GM19452 (cell line): ENCODE data around the gene LHFPL2.
A peak's percentile ranks its signal among the peaks of the same experiment; 100 is the strongest.
"Not testable (repeated sequence)": the region's sequence is repeated elsewhere in the genome, so short reads cannot be mapped to it uniquely, and the experiment has no call there.

Experiments used
- ATAC-seq: cut with Tn5 transposase; IDR thresholded peaks from one replicate; pipeline ENCODE4 v1.9.1; 2021; ENCODE audit not compliant: unreplicated experiment

LHFPL2 gene

DNA sequence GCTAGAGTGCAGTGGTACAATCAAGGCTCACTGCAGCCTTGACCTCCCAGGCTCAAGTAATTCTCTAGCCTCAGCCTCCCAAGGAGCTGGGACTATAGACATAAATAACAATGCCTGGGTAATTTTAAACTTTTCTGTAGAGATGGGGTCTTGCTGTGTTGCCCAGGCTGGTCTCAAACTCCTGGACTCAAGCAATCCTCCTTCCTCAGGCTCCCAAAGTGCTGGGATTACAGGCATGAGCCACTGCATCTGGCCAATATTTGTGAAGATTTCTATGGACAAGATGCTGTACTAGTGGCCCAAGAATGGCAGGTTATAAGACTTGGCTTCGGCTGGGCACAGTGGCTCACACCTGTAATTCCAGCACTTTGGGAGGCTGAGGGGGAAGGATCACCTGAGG lies 18.4 kb upstream of the LHFPL2 start:
- ATAC-seq = not testable (repeated sequence)

DNA sequence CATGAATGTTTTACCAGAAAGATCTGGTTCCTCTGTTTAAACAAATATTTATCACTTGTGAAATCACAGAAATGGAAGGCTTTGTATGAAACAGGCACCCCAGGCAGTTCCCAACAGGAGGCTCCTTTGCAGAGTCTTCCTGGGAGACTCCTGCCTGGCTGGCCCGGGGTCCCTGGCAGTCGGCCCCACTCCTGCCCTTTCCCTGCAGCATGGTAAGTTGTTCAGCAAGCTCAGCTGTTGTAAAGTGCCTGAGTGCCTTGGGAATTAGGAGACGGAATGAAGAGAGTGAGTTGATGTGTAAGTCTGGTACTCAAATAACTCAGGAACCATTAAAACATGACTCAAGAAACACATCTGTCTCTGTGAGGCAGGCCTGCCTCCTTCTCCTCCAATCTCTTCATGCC lies 17.5 kb upstream of the LHFPL2 start:
- no peak for ATAC-seq

DNA sequence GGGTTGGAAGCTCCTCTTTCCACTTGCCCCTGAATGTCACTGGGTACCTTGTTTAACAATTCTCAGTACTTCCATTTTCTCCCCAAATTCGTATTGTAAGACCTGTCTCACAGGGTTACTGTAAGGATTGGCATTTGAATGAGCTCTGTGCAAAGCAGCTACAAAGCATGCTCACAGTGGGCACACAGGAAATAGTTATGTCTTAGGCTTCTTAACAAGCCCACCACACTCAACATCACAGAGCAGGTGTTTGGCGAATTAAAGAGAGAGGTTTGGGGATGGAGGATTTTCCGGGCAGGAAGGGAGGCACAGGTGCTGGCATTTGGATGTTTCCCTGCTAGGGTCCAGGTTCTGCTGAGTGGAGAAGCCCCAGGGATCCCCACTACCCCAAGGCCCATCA lies 17.0 kb upstream of the LHFPL2 start:
- no peak for ATAC-seq

DNA sequence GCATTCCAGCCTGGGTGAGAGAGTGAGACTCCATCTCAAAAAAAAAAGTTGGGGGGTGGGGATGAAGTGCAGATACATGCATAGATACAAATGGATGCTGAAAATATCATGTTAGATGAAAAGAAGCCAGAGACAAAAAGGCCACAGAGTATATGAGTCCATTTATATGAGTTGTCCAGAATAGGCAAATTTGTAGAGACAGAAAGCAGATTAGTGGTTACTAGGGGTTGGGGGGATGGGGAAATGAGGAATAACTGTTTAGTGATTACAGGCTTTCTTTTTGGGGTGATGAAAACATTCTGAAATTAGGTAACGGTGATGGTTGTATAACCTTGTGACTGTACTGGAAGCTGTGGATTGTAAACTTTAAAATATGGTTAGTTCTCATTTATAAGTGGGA lies 13.8 kb upstream of the LHFPL2 start:
- ATAC-seq = no peak

DNA sequence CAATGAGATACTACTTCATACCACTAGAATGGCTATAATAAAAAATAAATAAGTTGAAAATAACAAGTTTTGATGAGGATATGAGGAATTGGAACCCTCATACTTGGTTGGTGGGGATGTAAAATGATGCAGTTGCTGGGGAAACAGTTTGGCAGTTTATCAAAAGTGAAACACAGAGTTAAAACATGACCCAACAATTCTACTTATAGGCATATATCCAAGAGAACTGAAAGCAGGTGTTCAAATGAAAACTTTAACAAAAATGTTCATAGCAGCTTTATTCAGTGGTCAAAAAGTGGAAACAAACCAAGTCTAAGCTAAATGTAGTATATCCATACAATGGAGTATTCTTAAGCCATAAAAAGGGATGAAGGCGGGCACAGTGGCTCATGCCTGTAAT lies 13.1 kb upstream of the LHFPL2 start:
- peak; percentile 55 for ATAC-seq

DNA sequence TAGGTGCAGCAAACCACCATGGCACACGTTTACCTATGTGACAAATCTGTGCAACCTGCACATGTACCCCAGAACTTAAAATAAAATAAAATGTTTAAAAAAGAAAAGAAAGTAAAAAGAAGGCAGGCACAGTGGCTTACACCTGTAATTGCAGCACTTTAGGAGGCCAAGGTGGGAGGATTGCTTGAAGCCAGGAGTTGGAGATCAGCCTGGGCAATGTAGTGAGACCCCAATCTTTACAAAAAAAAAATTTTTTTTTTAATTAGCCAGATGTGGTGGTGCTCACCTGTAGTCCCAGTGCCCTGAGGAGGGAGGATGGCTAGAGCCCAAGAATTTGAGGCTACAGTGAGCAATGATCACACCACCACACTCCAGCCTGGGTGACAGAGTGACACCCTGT lies 12.5 kb upstream of the LHFPL2 start:
- ATAC-seq = no peak

DNA sequence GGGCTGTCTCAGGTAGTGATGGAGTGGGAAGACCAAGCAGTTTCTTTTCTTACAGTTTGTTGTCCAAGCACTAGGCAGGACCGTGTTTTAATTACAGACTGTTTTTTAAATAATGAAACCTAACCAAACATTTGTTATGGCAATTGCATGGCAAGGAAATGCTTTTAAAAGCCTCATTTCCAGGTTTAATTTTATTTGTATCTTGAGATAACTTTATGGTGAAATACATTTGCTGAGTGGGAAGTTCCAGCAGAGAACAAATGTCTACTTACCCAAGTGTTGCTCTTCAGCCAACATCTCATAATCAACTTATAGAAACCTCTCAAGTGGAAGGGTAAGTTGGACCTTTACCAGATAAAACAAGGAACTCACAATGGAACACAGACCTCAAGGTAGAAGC lies 11.8 kb upstream of the LHFPL2 start:
- no peak for ATAC-seq

DNA sequence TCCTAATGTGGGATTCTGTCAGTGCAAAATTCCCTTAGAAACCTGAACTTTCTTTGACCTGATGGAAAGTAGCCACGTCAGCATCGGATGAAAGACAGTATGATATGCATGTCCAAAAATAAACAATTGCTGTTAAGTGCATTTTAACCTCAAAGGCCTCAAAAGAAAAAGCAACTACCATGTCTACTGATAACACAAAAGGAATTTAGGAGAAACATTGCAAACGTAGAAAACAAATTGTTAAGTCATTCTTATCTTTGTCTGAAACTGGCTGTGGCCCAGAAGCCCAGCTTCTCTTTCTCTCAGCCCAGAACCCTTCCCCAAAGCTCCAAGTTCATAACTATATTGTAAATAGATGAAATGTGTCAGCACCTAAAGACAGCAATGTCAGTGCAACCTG lies 11.1 kb upstream of the LHFPL2 start:
- no peak for ATAC-seq

DNA sequence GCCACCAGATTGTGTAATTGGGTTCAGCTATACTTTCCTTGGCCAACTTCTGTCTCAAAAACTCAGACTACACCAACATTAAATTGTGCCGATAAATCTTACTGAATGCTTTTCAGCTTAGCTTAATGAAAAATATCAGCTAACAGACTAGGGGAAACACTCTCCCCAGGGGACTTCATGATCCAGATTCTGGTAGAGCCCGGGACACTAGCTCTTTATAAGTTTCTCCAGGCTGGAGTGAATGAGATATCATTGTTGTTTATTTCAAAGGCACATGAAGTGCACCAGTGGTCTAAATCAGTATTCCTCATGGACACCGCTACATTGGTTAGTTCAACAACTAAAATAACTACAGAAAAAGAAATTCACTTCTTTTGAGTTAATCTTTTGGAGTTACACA lies 10.5 kb upstream of the LHFPL2 start:
- ATAC-seq = no peak

DNA sequence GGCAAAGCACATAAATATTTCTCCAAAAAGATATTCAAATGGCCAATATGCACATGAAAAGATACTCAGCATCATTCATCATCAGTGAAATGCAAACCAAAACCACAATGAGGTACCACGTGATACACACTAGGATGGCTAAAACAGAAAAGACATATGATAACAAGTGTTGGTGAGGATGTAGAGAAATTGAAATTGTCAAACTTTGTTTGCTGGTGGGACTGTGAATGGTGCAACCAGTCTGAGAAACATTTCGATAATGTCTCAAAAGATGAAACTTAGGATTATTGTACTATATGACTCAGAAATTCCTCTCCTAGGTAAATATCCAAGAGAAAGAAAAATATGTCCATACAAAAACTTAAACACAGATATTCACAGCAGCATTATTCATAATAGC lies 8.6 kb upstream of the LHFPL2 start:
- no peak for ATAC-seq

DNA sequence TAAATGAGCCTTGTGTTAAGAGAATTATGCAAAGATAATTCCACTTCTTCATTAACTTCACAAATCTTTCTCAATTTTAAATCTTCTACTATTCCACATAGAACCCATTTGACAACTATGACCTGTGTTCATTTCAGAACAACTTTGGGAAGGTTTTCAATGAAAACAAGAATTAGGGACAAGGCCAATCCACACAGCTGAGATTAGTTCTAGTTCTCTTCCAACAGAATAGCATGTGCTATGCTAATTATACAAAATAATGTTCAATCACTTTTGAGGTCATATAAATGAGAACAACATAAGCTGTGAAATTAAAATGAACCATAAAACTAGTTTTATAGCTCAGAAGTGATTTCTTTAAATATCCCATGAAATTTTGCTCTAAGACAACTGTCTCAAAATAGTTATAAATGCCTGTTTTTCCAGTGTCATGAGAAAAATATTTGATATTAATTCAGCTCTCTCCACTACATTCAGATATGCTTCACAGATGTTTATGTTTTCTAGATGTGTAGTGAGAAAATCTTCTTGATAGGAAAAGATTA lies 7.2 kb upstream of the LHFPL2 start:
- ATAC-seq = no peak

DNA sequence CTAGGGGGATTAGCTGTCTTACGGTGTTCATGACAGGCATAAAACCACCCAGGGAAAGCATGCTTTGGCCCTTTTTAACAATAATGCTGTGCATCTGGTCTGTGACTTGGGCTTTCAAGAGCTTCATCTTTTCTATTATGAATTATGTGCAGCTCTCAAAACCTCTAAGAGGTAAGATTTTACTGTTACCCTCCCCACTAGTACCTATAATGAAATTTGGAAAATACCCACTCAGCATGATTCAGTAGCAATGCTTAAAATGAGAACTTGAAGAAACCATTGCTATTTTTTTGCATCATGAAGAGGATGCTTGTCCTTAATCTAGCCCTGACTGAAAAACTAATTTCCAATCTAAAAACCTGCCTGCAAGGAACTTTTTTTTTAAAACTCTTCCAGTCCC lies 5.8 kb upstream of the LHFPL2 start:
- ATAC-seq = no peak

DNA sequence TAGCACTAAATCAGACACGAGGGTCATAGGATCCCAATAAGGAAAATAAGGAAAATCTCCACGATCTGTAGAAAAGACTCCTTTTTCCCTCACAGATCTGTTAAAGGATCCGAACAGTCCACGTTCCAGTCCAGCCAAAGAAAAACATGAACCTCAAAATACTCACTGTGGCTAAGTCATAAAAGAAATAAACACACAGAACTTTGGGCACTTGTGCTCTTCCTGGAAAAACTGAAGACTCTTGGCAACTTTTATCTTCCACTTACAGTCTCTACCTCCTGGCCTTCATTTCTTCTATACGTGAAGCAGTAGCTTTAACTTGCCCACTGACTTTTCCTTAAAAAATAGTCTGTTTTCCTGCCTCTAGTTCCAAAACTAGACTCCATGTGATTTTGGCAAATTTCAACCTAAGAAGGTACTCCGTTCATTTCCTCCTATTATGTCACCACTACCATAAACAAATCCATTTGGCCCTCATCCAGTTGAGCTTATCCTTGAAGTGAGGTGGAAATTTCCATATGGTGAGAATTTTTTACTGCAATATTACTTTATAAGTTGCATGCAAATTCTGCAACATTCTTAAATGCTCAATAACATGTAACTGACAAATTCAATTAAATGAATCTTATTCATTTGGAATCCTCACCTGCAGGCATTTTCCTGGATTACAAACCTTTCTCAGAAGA lies 5.3 kb upstream of the LHFPL2 start:
- ATAC-seq = no peak

DNA sequence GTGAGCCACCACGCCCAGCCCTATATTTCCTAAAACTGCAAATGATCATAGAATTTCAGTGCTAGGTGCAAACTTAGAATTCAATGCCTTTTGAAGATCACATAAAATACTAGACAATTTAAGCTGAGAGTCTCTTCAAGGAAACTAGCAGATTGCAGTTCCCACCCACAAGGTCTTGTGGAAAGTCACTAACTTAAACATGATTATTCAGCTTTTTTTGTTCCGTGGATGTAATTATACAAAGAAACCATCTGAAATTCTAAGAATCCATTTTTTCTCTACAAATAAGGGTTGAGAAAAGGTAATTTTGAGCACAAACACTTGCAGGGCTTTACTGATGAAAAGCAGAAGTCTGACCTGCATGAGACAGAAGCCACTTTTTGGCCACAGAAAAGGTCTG lies 4.5 kb upstream of the LHFPL2 start:
- ATAC-seq = no peak

DNA sequence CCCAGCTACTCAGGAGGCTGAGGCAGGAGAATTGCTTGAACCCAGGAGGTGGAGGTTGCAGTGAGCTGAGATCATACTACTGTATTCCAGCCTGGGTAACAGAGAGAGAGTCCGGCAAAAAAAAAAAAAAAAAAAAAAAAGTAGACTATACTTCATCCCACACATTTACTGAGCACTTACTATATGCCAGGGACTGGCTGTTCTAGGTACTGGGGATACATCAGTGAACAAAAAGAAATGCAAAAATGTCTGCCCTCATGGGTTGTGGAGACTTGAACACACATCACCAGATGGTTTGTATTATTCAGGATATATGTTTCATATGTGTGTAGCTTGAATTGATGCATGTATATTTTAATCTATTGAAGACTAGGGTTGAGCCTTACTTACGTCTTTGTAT lies 2.9 kb upstream of the LHFPL2 start:
- no peak for ATAC-seq

DNA sequence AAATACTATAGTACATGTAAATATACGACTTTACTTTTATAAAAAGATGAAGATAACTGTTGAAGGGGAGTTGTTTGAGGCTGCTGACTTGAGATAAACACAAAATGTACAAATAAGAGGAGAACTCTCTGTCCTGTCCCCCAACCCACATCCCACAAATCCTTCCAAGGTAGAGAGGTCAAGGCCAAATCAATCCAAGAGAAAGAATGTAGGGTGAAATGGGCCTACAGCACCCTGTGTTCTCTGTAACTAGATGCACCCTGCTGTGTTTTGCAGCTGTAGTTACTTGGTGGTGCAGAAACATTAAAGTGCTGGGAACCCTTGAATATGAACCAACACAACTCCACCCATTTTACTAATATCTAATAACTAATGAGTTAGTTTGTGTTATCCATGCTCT lies 2.0 kb upstream of the LHFPL2 start:
- ATAC-seq = no peak

DNA sequence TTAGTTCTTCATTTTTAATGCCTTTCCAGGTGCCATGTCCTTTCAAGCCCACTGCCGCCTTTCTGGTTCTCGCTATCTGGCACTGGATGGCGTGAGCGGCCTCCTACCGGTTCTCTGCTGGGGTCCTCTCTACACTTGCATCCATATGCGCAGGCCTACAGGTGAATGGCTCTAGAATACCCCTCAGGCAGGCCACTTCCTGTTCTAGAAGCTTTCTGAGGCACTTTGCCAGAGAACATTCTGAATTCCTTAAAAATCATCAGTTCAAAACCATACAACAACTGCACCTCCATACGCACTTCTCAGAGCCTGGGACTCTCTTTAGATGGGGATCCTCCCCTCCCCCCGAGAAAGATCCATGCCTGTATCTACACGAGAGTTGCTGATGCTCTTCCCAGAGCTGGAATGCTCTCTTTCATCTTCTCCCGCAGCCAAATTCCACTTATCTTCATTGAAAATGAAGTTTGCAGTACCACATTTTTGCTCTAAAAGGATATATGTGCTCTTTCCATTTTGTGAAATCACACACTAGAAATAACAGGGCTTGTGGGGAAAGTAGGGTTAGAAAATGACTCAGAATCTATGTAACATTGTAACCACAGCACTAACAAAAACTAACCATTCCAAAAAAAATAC lies 1.4 kb upstream of the LHFPL2 start:
- ATAC-seq = no peak

DNA sequence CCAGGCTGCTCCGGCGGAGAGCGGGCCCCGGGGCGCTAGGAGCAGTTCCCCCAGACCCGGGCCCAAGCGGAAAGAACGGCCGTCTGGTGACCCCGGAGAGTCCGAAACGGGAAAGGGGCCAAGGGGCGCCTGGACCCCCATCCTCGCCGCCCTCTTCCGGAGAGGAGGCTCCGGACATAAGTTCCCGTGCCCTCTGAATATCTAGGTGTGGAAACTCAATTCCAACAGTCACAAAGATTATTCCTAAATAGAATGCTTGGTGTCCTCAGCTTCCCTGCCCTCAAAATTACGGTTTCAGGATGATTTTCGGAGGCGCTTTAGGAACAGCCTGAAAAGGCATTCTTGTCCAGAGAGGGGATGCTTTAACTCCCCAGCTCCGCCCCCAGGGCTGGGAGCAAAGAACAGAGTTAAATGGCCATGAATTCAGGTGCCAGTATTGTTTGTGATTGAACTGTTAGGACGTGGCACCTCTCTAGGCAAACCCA lies 681 bp upstream of the LHFPL2 start:
- no peak for ATAC-seq

DNA sequence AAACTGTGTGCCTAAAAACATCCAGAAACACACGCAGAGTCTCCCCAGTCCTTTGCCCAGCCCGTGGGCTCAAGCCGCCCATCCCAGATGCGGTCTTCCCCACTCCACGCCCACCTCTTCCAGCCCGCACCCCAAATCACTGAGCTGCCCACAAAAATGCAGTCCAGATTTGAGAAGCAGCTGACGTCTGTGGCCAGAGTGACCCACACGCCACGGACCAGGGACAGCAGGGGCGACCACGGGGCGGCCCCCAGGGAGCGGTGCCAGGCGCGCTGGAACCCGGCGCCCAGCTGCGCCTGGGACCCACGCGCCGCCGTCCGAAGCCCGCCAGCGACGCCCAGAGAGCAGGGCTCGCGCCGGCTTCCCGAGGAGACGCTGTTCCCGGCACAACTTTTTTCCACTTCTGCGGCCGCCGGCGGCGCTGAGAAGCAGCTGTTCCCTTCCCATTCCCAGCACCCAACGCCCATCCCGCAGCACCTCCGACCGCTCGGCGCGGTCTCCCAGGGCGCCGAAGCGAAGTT lies 674 bp downstream of the LHFPL2 start:
- ATAC-seq = peak; percentile 27

DNA sequence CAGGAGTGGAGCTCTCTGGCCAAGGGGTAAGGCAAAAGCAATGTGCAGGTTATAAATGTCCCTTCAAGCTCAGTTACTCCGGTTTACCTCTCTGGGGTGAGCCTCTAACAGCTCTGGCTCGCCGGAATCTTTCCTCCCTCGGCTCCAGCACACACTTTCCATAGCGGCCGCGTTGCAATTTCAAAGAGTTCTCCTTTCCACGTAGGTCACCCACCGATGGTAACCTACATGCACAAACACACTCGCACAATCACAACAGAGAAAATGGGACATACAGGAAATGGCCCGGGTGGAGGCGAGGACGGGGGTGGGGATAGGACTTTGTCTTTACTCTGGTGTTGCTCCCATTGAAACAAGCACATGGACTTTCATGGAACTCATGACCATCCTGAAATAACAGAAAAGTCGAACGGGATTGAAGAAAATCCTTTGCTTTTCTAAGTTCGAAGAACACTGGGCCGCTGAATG lies 1.2 kb downstream of the LHFPL2 start:
- ATAC-seq = no peak

DNA sequence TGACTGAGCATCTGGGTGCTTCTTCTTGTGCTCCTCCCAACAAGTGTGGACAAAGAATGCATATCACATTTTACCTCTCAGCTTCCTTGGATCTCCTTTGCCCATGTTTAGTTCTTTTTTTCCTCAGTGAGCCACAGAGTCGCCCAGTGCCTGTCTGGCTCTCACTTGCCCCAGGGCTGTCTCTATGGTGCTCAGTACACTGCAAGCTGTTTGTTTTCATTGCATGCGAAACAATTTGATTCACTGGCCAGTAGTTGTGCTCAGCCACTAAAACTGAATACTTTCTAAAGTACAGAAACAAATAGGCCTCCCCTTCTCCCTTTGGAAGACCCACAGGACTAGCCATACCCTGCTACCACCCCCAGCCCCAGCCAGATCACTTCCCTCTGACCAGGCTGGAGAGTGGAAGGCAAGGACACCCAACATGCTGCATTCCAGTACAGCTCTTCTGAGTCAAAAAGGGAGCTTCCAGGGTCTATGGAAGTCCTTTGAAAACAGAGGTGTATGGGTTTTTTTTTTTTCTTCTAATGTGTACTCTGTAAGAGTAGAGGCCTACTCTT lies 3.8 kb downstream of the LHFPL2 start:
- no peak for ATAC-seq

DNA sequence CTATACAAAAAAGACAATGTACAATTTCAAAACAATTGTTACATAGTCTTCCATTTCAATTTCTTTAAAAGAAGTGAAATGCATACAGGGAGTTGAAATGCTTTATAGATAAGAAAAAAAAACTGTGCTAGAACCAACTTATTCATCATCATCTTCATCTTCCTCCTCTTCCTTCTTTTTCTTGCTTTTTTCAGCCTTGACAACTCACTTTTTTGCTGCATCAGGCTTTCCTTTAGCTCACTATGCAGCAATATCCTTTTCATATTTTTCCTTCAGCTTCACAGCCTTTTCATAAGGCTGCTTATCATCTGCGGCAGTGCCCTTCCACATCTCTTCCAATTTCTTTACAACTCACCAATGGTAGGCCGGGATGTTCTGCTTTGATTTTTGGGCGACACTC lies 4.4 kb downstream of the LHFPL2 start:
- ATAC-seq = no peak
